ENCODE measurements around the gene SPEM2.

The SPEM2 gene

GRCh38 chr17:7425316-7425715, at the start of gene SPEM2:
Gene SPEM2 (plus strand): TSS chr17:7425616. CDS start chr17:7425689, 73 bp downstream.
- Mint-ChIP-seq H3K9me3 (no peaks in the 10 kb centered on the region), H3K36me3 (no peaks in the 10 kb centered on the region), H3K27me3 (peaks cover 5 to 19% of the 10 kb centered on the region in 2 donors), H3K4me3 (no peak within 1 kb of the TSS), H3K27ac (no peak within 1 kb of the TSS), H3K4me1 (no peaks in the 10 kb centered on the region)
- no peak for ATAC-seq (replicated peaks)
- DNase-seq: no peak

- Mint-ChIP-seq H3K9me3 (peaks cover 5% of the 10 kb centered on the region in 2 donors), H3K27me3 (peaks cover 50 to 53% of the 10 kb centered on the region in 2 donors)
These were observed 46.3 kb upstream of the SPEM2 start for GRCh38 chr17:7379134-7379533.

GRCh38 chr17:7380321-7380720, 45.1 kb upstream of the SPEM2 start:
- DNase-seq: no peak
- peak overlapping the region in 1 of 2 donors; percentile 33 for H3K4me3 Mint-ChIP-seq
- peak overlapping the region; percentile 68 for H3K27ac Mint-ChIP-seq
- peaks cover 46 to 53% of the 10 kb centered on the region in 2 donors for H3K27me3 Mint-ChIP-seq
- no peak for ATAC-seq (replicated peaks)
- peaks cover 0 to 7% of the 10 kb centered on the region in 2 donors for H3K36me3 Mint-ChIP-seq
- peaks cover 5% of the 10 kb centered on the region in 2 donors for H3K9me3 Mint-ChIP-seq
- peaks cover 18 to 20% of the 10 kb centered on the region in 2 donors for H3K4me1 Mint-ChIP-seq

More at GRCh38 chr17:7379134-7379533, 46.3 kb upstream of the SPEM2 start:
- DNase-seq: no peak
- no peak overlapping the region for H3K4me3 Mint-ChIP-seq
- no peak overlapping the region for H3K27ac Mint-ChIP-seq
- H3K4me1 Mint-ChIP-seq: peaks cover 12 to 13% of the 10 kb centered on the region in 2 donors
- no peak for ATAC-seq (replicated peaks)
- H3K36me3 Mint-ChIP-seq: peaks cover 0 to 3% of the 10 kb centered on the region in 2 donors

GRCh38 chr17:7380855-7381683, 44.3 kb upstream of the SPEM2 start, which contains the start of gene TNK1:
Gene TNK1 (plus strand): TSS chr17:7381089. CDS start chr17:7382927, 1,838 bp downstream.
- H3K27me3 Mint-ChIP-seq: peaks cover 46 to 53% of the 10 kb centered on the region in 2 donors

GRCh38 chr17:7382901-7383300, 42.5 kb upstream of the SPEM2 start:
- Mint-ChIP-seq H3K4me3 (peak overlapping the region in 1 of 2 donors; percentile 82), H3K27ac (no peak overlapping the region), H3K9me3 (peaks cover 5% of the 10 kb centered on the region in 2 donors), H3K27me3 (peaks cover 38 to 47% of the 10 kb centered on the region in 2 donors), H3K4me1 (peaks cover 18 to 20% of the 10 kb centered on the region in 2 donors), H3K36me3 (peaks cover 4 to 11% of the 10 kb centered on the region in 2 donors)
- DNase-seq (no peak), ATAC-seq (replicated peaks) (no peak)

More at GRCh38 chr17:7380855-7381683, 44.3 kb upstream of the SPEM2 start, which contains the start of gene TNK1:
- Mint-ChIP-seq H3K36me3 (peaks cover 2 to 7% of the 10 kb centered on the region in 2 donors), H3K4me3 (peak within 1 kb of the TSS; percentile 33 to 73), H3K9me3 (peaks cover 5% of the 10 kb centered on the region in 2 donors), H3K27ac (peak within 1 kb of the TSS; percentile 68), H3K4me1 (peaks cover 18 to 20% of the 10 kb centered on the region in 2 donors)
- DNase-seq (no peak), ATAC-seq (replicated peaks) (no peak)

GRCh38 chr17:7383371-7383741, 42.1 kb upstream of the SPEM2 start:
- no peak overlapping the region for H3K27ac Mint-ChIP-seq
- DNase-seq (no peak), ATAC-seq (replicated peaks) (no peak)
- H3K36me3 Mint-ChIP-seq: peaks cover 4 to 13% of the 10 kb centered on the region in 2 donors
- peaks cover 5% of the 10 kb centered on the region in 2 donors for H3K9me3 Mint-ChIP-seq
- peaks cover 18 to 20% of the 10 kb centered on the region in 2 donors for H3K4me1 Mint-ChIP-seq
- peaks cover 38 to 47% of the 10 kb centered on the region in 2 donors for H3K27me3 Mint-ChIP-seq
- peak overlapping the region; percentile 52 to 82 for H3K4me3 Mint-ChIP-seq

- peak overlapping the region; percentile 16 for H3K27ac Mint-ChIP-seq
- peaks cover 38 to 45% of the 10 kb centered on the region in 2 donors for H3K27me3 Mint-ChIP-seq
- H3K36me3 Mint-ChIP-seq: peaks cover 6 to 15% of the 10 kb centered on the region in 2 donors
- H3K4me3 Mint-ChIP-seq: peak overlapping the region; percentile 82 to 83
- peaks cover 18 to 20% of the 10 kb centered on the region in 2 donors for H3K4me1 Mint-ChIP-seq
- ATAC-seq (replicated peaks): peak; percentile 98
- DNase-seq: peak; percentile 66
- peaks cover 4 to 5% of the 10 kb centered on the region in 2 donors for H3K9me3 Mint-ChIP-seq
These were observed 41.5 kb upstream of the SPEM2 start for GRCh38 chr17:7383742-7384488.

GRCh38 chr17:7384489-7385081, 40.8 kb upstream of the SPEM2 start:
- ATAC-seq (replicated peaks) (no peak), DNase-seq (no peak)
- peak overlapping the region; percentile 82 to 83 for H3K4me3 Mint-ChIP-seq
- peaks cover 10 to 17% of the 10 kb centered on the region in 2 donors for H3K36me3 Mint-ChIP-seq
- no peaks in the 10 kb centered on the region for H3K9me3 Mint-ChIP-seq
- peak overlapping the region; percentile 16 for H3K27ac Mint-ChIP-seq
- H3K4me1 Mint-ChIP-seq: peaks cover 18 to 20% of the 10 kb centered on the region in 2 donors
- peaks cover 31 to 39% of the 10 kb centered on the region in 2 donors for H3K27me3 Mint-ChIP-seq

GRCh38 chr17:7388856-7389255, 36.6 kb upstream of the SPEM2 start:
- Mint-ChIP-seq H3K27ac (no peak overlapping the region), H3K36me3 (peaks cover 31 to 45% of the 10 kb centered on the region in 2 donors), H3K27me3 (no peaks in the 10 kb centered on the region), H3K9me3 (no peaks in the 10 kb centered on the region), H3K4me1 (peaks cover 13 to 20% of the 10 kb centered on the region in 2 donors), H3K4me3 (no peak overlapping the region)
- DNase-seq (no peak), ATAC-seq (replicated peaks) (no peak)

GRCh38 chr17:7389924-7390910, 35.2 kb upstream of the SPEM2 start:
- H3K27ac Mint-ChIP-seq: no peak overlapping the region
- H3K4me3 Mint-ChIP-seq: no peak overlapping the region
- ATAC-seq (replicated peaks) (no peak), DNase-seq (no peak)
- no peaks in the 10 kb centered on the region for H3K9me3 Mint-ChIP-seq
- H3K36me3 Mint-ChIP-seq: peaks cover 31 to 46% of the 10 kb centered on the region in 2 donors
- peaks cover 9 to 19% of the 10 kb centered on the region in 2 donors for H3K4me1 Mint-ChIP-seq
- H3K27me3 Mint-ChIP-seq: no peaks in the 10 kb centered on the region

- Mint-ChIP-seq H3K4me3 (no peak overlapping the region), H3K36me3 (peaks cover 28 to 46% of the 10 kb centered on the region in 2 donors), H3K27me3 (no peaks in the 10 kb centered on the region), H3K9me3 (no peaks in the 10 kb centered on the region), H3K4me1 (peaks cover 13 to 20% of the 10 kb centered on the region in 2 donors), H3K27ac (no peak overlapping the region)
- no peak for ATAC-seq (replicated peaks)
- no peak for DNase-seq
These were observed 34.1 kb upstream of the SPEM2 start for GRCh38 chr17:7391307-7391706.

- peaks cover 13 to 20% of the 10 kb centered on the region in 2 donors for H3K4me1 Mint-ChIP-seq
- DNase-seq: no peak
- H3K36me3 Mint-ChIP-seq: peaks cover 27 to 42% of the 10 kb centered on the region in 2 donors
These were observed 32.5 kb upstream of the SPEM2 start for GRCh38 chr17:7392696-7393612.

More at GRCh38 chr17:7392696-7393612, 32.5 kb upstream of the SPEM2 start:
- no peaks in the 10 kb centered on the region for H3K27me3 Mint-ChIP-seq
- ATAC-seq (replicated peaks): no peak
- no peaks in the 10 kb centered on the region for H3K9me3 Mint-ChIP-seq
- H3K27ac Mint-ChIP-seq: no peak overlapping the region
- H3K4me3 Mint-ChIP-seq: peak overlapping the region; percentile 79 to 93
